ENCODE results near the gene KRTAP10-4. TPM values are rescaled to one million over a fixed set of nuclear protein-coding genes. Genes with fewer than 3 reads are reported as not detected.

KRTAP10-4 gene
- total RNA-seq, 4 donors from 2014 or later = not detected

DNA sequence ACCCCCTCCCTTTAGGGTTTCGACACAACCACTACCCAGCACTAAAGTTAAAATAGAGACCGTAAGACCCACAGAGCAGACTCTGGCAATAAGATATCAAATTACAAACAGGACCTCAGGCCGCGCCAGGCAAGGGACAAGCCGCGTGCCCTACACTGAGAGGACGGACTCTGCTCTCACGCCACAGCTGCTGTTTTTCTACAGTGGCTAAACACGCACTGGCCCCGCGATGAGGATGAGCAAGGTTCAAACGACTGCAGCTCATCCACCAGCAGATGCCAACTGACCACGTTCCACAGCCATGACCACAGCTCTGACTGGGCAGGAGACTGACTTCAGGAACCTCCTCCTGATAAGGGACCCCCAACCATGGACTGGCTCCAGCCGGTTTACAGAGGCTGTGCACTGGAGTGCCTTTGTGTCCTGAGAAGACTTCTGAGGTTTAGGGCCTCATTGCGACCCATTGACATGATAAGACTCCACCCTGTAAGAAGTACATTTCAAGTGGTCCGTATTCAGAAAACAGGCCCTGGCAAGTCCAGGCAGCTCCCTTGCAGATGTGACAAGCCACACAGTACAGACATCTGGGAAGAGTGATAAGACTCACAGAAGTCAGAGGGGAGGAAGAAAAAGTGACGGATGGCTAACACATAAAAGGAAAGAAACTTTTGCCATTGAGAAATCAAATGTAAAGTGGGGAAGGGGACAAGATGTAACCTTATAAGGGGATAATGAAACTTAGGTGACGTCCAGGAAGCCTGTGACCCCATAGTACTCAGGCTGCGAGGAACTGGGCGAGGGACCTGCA is 20.3 kb downstream of the KRTAP10-4 start:
- H3K4me1 ChIP-seq = no peaks in the 10 kb centered on the region
- no peaks in the 10 kb centered on the region for H3K36me3 ChIP-seq
- WGBS, 2 donors = 37 to 44% methylated on average over 20 of the region's 20 CpGs
- peaks cover 0 to 7% (median 0%) of the 10 kb centered on the region in 4 donors for H3K9me3 ChIP-seq
- H3K4me3 ChIP-seq = no peak overlapping the region
- no peak for TF ChIP-seq POLR2A (IDR thresholded peaks at IDR 0.05)
- TF ChIP-seq, protein P1, sequence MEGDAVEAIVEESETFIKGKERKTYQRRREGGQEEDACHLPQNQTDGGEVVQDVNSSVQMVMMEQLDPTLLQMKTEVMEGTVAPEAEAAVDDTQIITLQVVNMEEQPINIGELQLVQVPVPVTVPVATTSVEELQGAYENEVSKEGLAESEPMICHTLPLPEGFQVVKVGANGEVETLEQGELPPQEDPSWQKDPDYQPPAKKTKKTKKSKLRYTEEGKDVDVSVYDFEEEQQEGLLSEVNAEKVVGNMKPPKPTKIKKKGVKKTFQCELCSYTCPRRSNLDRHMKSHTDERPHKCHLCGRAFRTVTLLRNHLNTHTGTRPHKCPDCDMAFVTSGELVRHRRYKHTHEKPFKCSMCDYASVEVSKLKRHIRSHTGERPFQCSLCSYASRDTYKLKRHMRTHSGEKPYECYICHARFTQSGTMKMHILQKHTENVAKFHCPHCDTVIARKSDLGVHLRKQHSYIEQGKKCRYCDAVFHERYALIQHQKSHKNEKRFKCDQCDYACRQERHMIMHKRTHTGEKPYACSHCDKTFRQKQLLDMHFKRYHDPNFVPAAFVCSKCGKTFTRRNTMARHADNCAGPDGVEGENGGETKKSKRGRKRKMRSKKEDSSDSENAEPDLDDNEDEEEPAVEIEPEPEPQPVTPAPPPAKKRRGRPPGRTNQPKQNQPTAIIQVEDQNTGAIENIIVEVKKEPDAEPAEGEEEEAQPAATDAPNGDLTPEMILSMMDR (IDR thresholded peaks at IDR 0.05) = no peak
- TF ChIP-seq EP300 (IDR thresholded peaks at IDR 0.05) = no peak
- H3K27me3 ChIP-seq = peaks cover 0 to 10% of the 10 kb centered on the region in 2 donors
- no peak for DNase-seq (ENCODE audit: low spot score in 2 of 2)
- no peak overlapping the region for H3K27ac ChIP-seq

DNA sequence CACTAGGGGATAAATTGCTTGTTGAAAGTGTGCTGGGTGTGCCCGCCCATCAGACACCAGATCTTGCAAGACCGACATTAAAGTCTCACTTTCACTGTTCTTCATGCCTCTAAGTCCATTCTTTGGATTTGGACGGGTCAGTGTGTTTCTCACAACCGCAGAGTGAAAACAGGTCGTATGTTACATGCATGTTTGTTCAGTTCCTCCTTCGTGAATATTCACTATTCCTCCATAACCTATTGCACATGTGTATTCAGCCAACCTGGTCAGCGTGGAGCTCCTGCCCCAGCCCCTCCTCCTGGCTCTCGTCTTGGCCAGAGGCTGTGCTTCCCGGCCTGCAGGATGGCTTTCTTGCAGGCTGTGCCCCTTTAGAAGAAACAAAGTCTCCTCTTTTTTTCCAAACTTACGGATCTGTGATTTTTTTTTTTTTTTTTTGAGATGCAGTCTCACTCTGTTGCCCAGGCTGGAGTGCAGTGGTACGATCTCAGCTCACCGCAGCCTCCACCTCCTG is 20.9 kb downstream of the KRTAP10-4 start:
- TF ChIP-seq EP300 (IDR thresholded peaks at IDR 0.05) (no peak), POLR2A (IDR thresholded peaks at IDR 0.05) (no peak)
- TF ChIP-seq, protein P1 (IDR thresholded peaks at IDR 0.05) = no peak
- no peaks in the 10 kb centered on the region for H3K36me3 ChIP-seq
- no peaks in the 10 kb centered on the region for H3K4me1 ChIP-seq
- H3K9me3 ChIP-seq = peaks cover 0 to 9% (median 0%) of the 10 kb centered on the region in 4 donors
- no peak overlapping the region for H3K27ac ChIP-seq
- no peak for DNase-seq (ENCODE audit: low spot score in 2 of 2)
- H3K4me3 ChIP-seq = no peak overlapping the region
- H3K27me3 ChIP-seq = peaks cover 0 to 10% of the 10 kb centered on the region in 2 donors
- 74 to 75% methylated on average over 12 of the region's 12 CpGs for WGBS, 2 donors

DNA sequence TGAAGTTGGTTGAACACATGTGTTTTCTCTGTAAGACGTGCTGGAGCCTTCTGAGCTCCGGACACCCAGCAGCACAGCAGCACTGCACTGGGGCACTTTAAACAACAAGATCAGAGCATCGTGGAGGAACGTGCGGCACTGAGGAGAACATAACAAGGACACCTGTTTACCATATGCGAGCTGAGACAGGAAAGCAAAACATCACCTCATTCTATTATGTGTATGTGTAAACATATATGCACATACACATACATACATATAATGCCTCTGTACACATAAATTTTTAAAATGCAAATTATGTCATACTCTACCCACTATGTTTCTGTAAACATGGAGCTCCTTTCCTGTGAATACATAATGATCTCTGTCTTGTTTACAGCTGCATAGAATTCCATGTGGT is 22.0 kb downstream of the KRTAP10-4 start:
- WGBS, 2 donors = 63 to 71% methylated on average over 6 of the region's 6 CpGs

GRCh38 chr21:44596068-44596725 is 22.7 kb downstream of the KRTAP10-4 start:
- no peak overlapping the region for H3K4me3 ChIP-seq
- H3K27ac ChIP-seq = no peak overlapping the region
- 77 to 85% methylated on average over 9 of the region's 9 CpGs for whole genome bisulfite sequencing, 2 donors
- no peak for DNase-seq (ENCODE audit: low spot score in 2 of 2)
- H3K9me3 ChIP-seq = peaks cover 0 to 10% (median 0%) of the 10 kb centered on the region in 4 donors
- no peaks in the 10 kb centered on the region for H3K4me1 ChIP-seq
- no peaks in the 10 kb centered on the region for H3K36me3 ChIP-seq
- peaks cover 0 to 10% of the 10 kb centered on the region in 2 donors for H3K27me3 ChIP-seq
- TF ChIP-seq, protein P1 (IDR thresholded peaks at IDR 0.05) = no peak
- TF ChIP-seq EP300 (IDR thresholded peaks at IDR 0.05) (no peak), POLR2A (IDR thresholded peaks at IDR 0.05) (no peak)

More for the DNA sequence above, 22.0 kb downstream of the KRTAP10-4 start:
- DNase-seq (ENCODE audit: low spot score in 2 of 2) = no peak
- Histone ChIP-seq H3K27ac (no peak overlapping the region), H3K4me1 (no peaks in the 10 kb centered on the region), H3K4me3 (no peak overlapping the region), H3K9me3 (peaks cover 0 to 10% (median 0%) of the 10 kb centered on the region in 4 donors), H3K27me3 (peaks cover 0 to 10% of the 10 kb centered on the region in 2 donors), H3K36me3 (no peaks in the 10 kb centered on the region)
- TF ChIP-seq POLR2A (IDR thresholded peaks at IDR 0.05) (no peak), EP300 (IDR thresholded peaks at IDR 0.05) (no peak)
- TF ChIP-seq, protein P1 (IDR thresholded peaks at IDR 0.05) = no peak

DNA sequence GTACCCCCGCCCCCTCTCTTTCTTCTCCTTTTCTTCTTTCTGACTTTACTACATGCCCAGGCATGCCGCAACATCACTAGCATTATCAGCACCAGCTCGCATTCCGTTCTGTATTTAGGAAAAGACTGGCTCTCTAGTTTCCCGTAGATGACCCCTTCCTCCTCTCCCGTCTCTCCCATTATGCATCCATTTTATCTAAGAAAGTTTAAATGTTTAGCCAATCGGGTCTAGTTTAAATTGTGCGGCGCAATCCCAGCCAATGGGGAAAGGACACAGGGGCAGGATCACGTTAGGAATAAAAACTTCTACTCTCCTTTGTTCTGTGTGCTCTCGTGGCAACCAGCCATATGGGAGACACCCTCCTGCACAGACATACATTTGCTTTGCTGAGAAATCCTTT is 24.5 kb downstream of the KRTAP10-4 start:
- WGBS, 2 donors = 61 to 69% methylated on average over 11 of the region's 11 CpGs
- H3K27me3 ChIP-seq = peaks cover 0 to 2% of the 10 kb centered on the region in 2 donors

More for the DNA sequence above, 24.5 kb downstream of the KRTAP10-4 start:
- Histone ChIP-seq H3K36me3 (no peaks in the 10 kb centered on the region), H3K4me3 (no peak overlapping the region), H3K9me3 (peaks cover 0 to 10% (median 0%) of the 10 kb centered on the region in 4 donors), H3K4me1 (no peaks in the 10 kb centered on the region), H3K27ac (no peak overlapping the region)
- DNase-seq (ENCODE audit: low spot score in 2 of 2) = no peak
- TF ChIP-seq EP300 (IDR thresholded peaks at IDR 0.05) = no peak
- TF ChIP-seq, protein P1 (IDR thresholded peaks at IDR 0.05) = no peak
- TF ChIP-seq POLR2A (IDR thresholded peaks at IDR 0.05) = no peak
